Heart right ventricle (tissue), 16 donors: ENCODE data around the gene SIGLEC7. TPM values are rescaled to one million over a fixed set of nuclear protein-coding genes. Genes with fewer than 3 reads are reported as not detected.
A peak's percentile ranks its signal among the peaks of the same experiment; 100 is the strongest.

Experiments
- ATAC-seq, 8 donors: fragments of 200-7000 bp; cut with Tn5 transposase; one replicate each; pipeline ENCODE4 v1.9.1; 2020; ENCODE audit warnings: mild to moderate bottlenecking in 8 of 8, moderate library complexity in 8 of 8, moderate number of reproducible peaks in 1 of 8
- DNase-seq, 2 donors: peaks; one replicate each; pipeline ENCODE4 v3.0.0-alpha.2; 2020
- H3K27ac ChIP-seq, 10 donors: fragments of 200-600 bp; sonication (generic) in 2 of 10; one replicate each; pipeline versions ENCODE4 v1.5.0 to v1.8.0; 2020 to 2022; ENCODE audit warnings: mild to moderate bottlenecking in 3 of 10
- H3K27me3 ChIP-seq, 7 donors: fragments of 200-600 bp; one replicate each; pipeline ENCODE4 v1.8.0; 2021 to 2022; ENCODE audit warnings: mild to moderate bottlenecking in 2 of 7
- H3K36me3 ChIP-seq, 9 donors: fragments of 200-600 bp; sonication (generic) in 1 of 9; one replicate each; pipeline versions ENCODE4 v1.5.0 to v1.8.0; 2020 to 2022; ENCODE audit warnings: mild to moderate bottlenecking in 2 of 9
- H3K4me1 ChIP-seq, 9 donors: fragments of 200-600 bp; sonication (generic) in 1 of 9; one replicate each; pipeline versions ENCODE4 v1.5.0 to v1.8.0; 2020 to 2022; ENCODE audit warnings: mild to moderate bottlenecking in 4 of 9
- H3K4me3 ChIP-seq, 10 donors: fragments of 200-600 bp; sonication (generic) in 2 of 10; one replicate each; pipeline versions ENCODE4 v1.5.0 to v1.8.0; 2020 to 2022; ENCODE audit warnings: mild to moderate bottlenecking in 7 of 10, moderate library complexity in 2 of 10
- H3K9me3 ChIP-seq, 11 donors: fragments of 200-600 bp in 10 of 11; sonication (generic) in 2 of 11; one replicate each; pipeline versions ENCODE4 v1.5.0 to v1.8.0; 2013 to 2022; ENCODE audit warnings: mild to moderate bottlenecking in 2 of 11, control low read depth in 1 of 11, moderate library complexity in 1 of 11
- CTCF ChIP-seq, 9 donors: fragments of 200-600 bp; sonication (generic) in 2 of 9; IDR thresholded peaks; one replicate each; pipeline versions ENCODE4 v1.5.0 to v1.8.0; 2021 to 2022; ENCODE audit warnings: antibody characterized with exemption in 9 of 9, mild to moderate bottlenecking in 5 of 9, moderate library complexity in 1 of 9
- WGBS, 2 donors: extraction: QIAGEN DNeasy Blood & Tissue Kit; methylation state at CpG; one replicate each; pipeline ENCODE4 v1.1.7; 2013; ENCODE audit warnings: inconsistent platforms in 1 of 2; 5-methylcytosine and 5-hydroxymethylcytosine counted together
- intact Hi-C, 10 donors: fragments of 100-400 bp; cut with DNase I; formaldehyde crosslinking; loops; one replicate each; pipeline versions ENCODE4 v1.11.1 to v1.14.2; 2022
- polyA plus RNA-seq, 2 donors: library from polyadenylated mRNA; stranded (reverse); fragments of 200-250 nt; gene quantifications; one replicate each; pipeline ENCODE4 v1.2.3, GENCODE V29; 2013
- total RNA-seq, 10 donors: library from RNA; stranded (reverse); fragmentation: NEBNext Ultra II Directional in 3 of 10; extraction: Animal tissue kit (Norgen Biotek cat#: 25700) in 3 of 10; gene quantifications; one replicate each; pipeline versions ENCODE4 v1.2.1 to v1.2.4, GENCODE V29; 2021 to 2023
- donor health status: Arrhythmogenic right ventricular cardiomyopathy.
- donor health status: ischemic (EF 13 %, LVEDD 7.1; RV severe dilation, severe dysfunction).
- donor health status: healthy with polysubstance abuse.
- donor health status: DM: no; HTN: yes; CAD: no.
- donor health status: DM: no; HTN: no; CAD: no.
- donor health status: ischemic (EF 25% LVEDD 6.9; RV normal size, moderate dysfunction).
- donor health status: ischemic (EF 25% LVEDD 5.7; RV mildly dilated, moderate dysfunction).
- donor health status: healthy.
- donor health status: DM: yes; HTN: yes; CAD: no.
- donor health status: Ischemic cardiomyopathy.
- donor health status: ischemic (EF 35%, LVEDD 5.7; RV mildly dilated, moderate dysfunction).
- donor health status: nonischemic (EF 11% LVEDD 7.7; RV severe dilation, severe dysfunction).
- donor health status: DM: yes; HTN: yes; CAD: no.
- donor health status: PGD.
- donor health status: ischemic (EF 29% LVEDD 5.4; RV normal size, mild dysfunction).
- donor health status: nonischemic (EF 23%, LVEDD 6.1; RV moderate dilation, normal function).

The SIGLEC7 gene
- total and polyA plus RNA-seq, 12 donors: 0.15 to 2.9 (median 0.65) TPM; not detected in 2

GRCh38 chr19:51135986-51136762, 5.9 kb upstream of the SIGLEC7 start:
- intact Hi-C loops: no loop called here
- peaks cover 0 to 25% (median 5%) of the 10 kb centered on the region in 7 donors for H3K27me3 ChIP-seq
- no peaks in the 10 kb centered on the region for H3K36me3 ChIP-seq
- DNase-seq: no peak
- H3K27ac ChIP-seq: peak overlapping the region in 3 of 10 donors; percentile 9 to 93 (median 56)
- ATAC-seq: no peak
- WGBS, 2 donors: 84 to 89% methylated on average over 8 of the region's 8 CpGs
- no peak for TF ChIP-seq CTCF (IDR thresholded peaks at IDR 0.05)
- peaks cover 0 to 11% (median 0%) of the 10 kb centered on the region in 11 donors for H3K9me3 ChIP-seq
- peaks cover 0 to 89% (median 10%) of the 10 kb centered on the region in 9 donors for H3K4me1 ChIP-seq
- H3K4me3 ChIP-seq: no peak overlapping the region

GRCh38 chr19:51136851-51137551, 5.1 kb upstream of the SIGLEC7 start:
- H3K27ac ChIP-seq: peak overlapping the region in 5 of 10 donors; percentile 44 to 93 (median 53)
- intact Hi-C loops: no loop called here

GRCh38 chr19:51137792-51138425, 4.2 kb upstream of the SIGLEC7 start:
- H3K9me3 ChIP-seq: peaks cover 0 to 11% (median 0%) of the 10 kb centered on the region in 11 donors
- H3K27me3 ChIP-seq: peaks cover 0 to 36% (median 10%) of the 10 kb centered on the region in 7 donors
- intact Hi-C loops: no loop called here
- peak overlapping the region in 6 of 10 donors; percentile 9 to 93 (median 38) for H3K27ac ChIP-seq
- H3K36me3 ChIP-seq: no peaks in the 10 kb centered on the region
- H3K4me1 ChIP-seq: peaks cover 0 to 88% (median 0%) of the 10 kb centered on the region in 9 donors
- ATAC-seq (no peak), DNase-seq (no peak)
- no peak for TF ChIP-seq CTCF (IDR thresholded peaks at IDR 0.05)
- 71 to 80% methylated on average over 9 of the region's 9 CpGs for WGBS, 2 donors
- H3K4me3 ChIP-seq: no peak overlapping the region

More at GRCh38 chr19:51136851-51137551, 5.1 kb upstream of the SIGLEC7 start:
- no peaks in the 10 kb centered on the region for H3K36me3 ChIP-seq
- H3K27me3 ChIP-seq: peaks cover 0 to 31% (median 9%) of the 10 kb centered on the region in 7 donors
- H3K4me3 ChIP-seq: no peak overlapping the region
- 59 to 66% methylated on average over 12 of the region's 12 CpGs for whole genome bisulfite sequencing, 2 donors
- H3K4me1 ChIP-seq: peaks cover 0 to 89% (median 4%) of the 10 kb centered on the region in 9 donors
- peaks cover 0 to 11% (median 0%) of the 10 kb centered on the region in 11 donors for H3K9me3 ChIP-seq
- TF ChIP-seq CTCF (IDR thresholded peaks at IDR 0.05): no peak
- peak; percentile 9 to 62 (median 52) for ATAC-seq
- DNase-seq: peak in 1 of 2 donors; percentile 34

- Histone ChIP-seq H3K4me1 (peaks cover 0 to 90% (median 0%) of the 10 kb centered on the region in 9 donors), H3K4me3 (no peak overlapping the region), H3K36me3 (no peaks in the 10 kb centered on the region), H3K27me3 (peaks cover 0 to 40% (median 11%) of the 10 kb centered on the region in 7 donors), H3K9me3 (peaks cover 0 to 11% (median 0%) of the 10 kb centered on the region in 11 donors), H3K27ac (peak overlapping the region in 5 of 10 donors; percentile 16 to 93 (median 33))
- ATAC-seq (peak in 7 of 8 donors; percentile 48 to 73 (median 61)), DNase-seq (peak; percentile 29 to 46)
- no peak for TF ChIP-seq CTCF (IDR thresholded peaks at IDR 0.05)
- intact Hi-C loops: no loop called here
- WGBS, 2 donors: 63 to 70% methylated on average over 6 of the region's 6 CpGs
These were observed 3.5 kb upstream of the SIGLEC7 start for GRCh38 chr19:51138549-51138979.
